CD14-positive monocyte (primary cell): Measurements from ENCODE around the gene PRKAR1A. TPM values are rescaled to one million over a fixed set of nuclear protein-coding genes. Genes with fewer than 3 reads are reported as not detected.

ENCODE experiments used
- DNase-seq, 3 donors: peaks; one replicate each; pipeline ENCODE4 v3.0.0-alpha.2; 2011 to 2022
- H2AFZ ChIP-seq: 2 replicates; pipeline ENCODE4 v1.6.0; 2012; ENCODE audit warnings: mild to moderate bottlenecking, low read depth, low read length, inconsistent platforms; ENCODE audit not compliant: insufficient read depth, poor library complexity, severe bottlenecking
- H3K27ac ChIP-seq, 2 donors: 1 replicate in 1 of 2; 2 replicates in 1 of 2; pipeline ENCODE4 v1.5.1; 2012 to 2013; ENCODE audit warnings: low read length in 2 of 2, control low read depth in 1 of 2, inconsistent platforms in 1 of 2, low read depth in 1 of 2, mild to moderate bottlenecking in 1 of 2
- H3K27me3 ChIP-seq, 2 donors: one replicate each; pipeline versions ENCODE4 v1.6.0 to v1.6.1; 2011 to 2013; ENCODE audit warnings: low read length in 2 of 2; ENCODE audit not compliant: control insufficient read depth in 2 of 2, insufficient read depth in 2 of 2
- H3K36me3 ChIP-seq, 2 donors: replicated peaks in 1 of 2; 1 replicate in 1 of 2; 2 replicates in 1 of 2; pipeline versions ENCODE4 v1.5.1 to v1.6.1; 2012 to 2013; ENCODE audit warnings: low read length in 2 of 2, control low read depth in 1 of 2, inconsistent platforms in 1 of 2, mild to moderate bottlenecking in 1 of 2; ENCODE audit not compliant: insufficient read depth in 2 of 2, control insufficient read depth in 1 of 2
- H3K4me1 ChIP-seq, 2 donors: 1 replicate in 1 of 2; 2 replicates in 1 of 2; pipeline versions ENCODE4 v1.5.1 to v1.6.1; 2012 to 2013; ENCODE audit warnings: low read length in 2 of 2, control low read depth in 1 of 2, inconsistent platforms in 1 of 2, mild to moderate bottlenecking in 1 of 2, moderate library complexity in 1 of 2; ENCODE audit not compliant: insufficient read depth in 2 of 2, control insufficient read depth in 1 of 2
- H3K4me2 ChIP-seq: replicated peaks from 2 replicates; pipeline ENCODE3; 2012; ENCODE audit warnings: low read length, moderate library complexity, mild to moderate bottlenecking; ENCODE audit not compliant: poor library complexity, severe bottlenecking; ENCODE audit errors: extremely low read depth
- H3K4me3 ChIP-seq, 3 experiments: fragments of 200-600 bp in 1 of 3; sonication (generic) in 1 of 3; replicated peaks in 1 of 3; 1 replicate in 2 of 3; 2 replicates in 1 of 3; pipeline ENCODE4 v1.5.1; 2011 to 2013; ENCODE audit warnings: low read length in 3 of 3, mild to moderate bottlenecking in 3 of 3, control low read depth in 2 of 3, low read depth in 2 of 3, inconsistent platforms in 1 of 3, moderate library complexity in 1 of 3
- H3K79me2 ChIP-seq: 2 replicates; pipeline ENCODE4 v1.6.0; 2012; ENCODE audit warnings: mild to moderate bottlenecking, control low read depth, inconsistent platforms, low read length, moderate library complexity; ENCODE audit not compliant: insufficient read depth
- H3K9ac ChIP-seq: 2 replicates; pipeline ENCODE4 v1.6.0; 2017; ENCODE audit warnings: low read length, mild to moderate bottlenecking; ENCODE audit not compliant: insufficient read depth, poor library complexity, severe bottlenecking
- H3K9me3 ChIP-seq, 2 donors: replicated peaks in 1 of 2; 1 replicate in 1 of 2; 2 replicates in 1 of 2; pipeline versions ENCODE4 v1.5.1 to v1.6.1; 2012 to 2013; ENCODE audit warnings: low read length in 2 of 2, control low read depth in 1 of 2; ENCODE audit not compliant: control insufficient read depth in 1 of 2, insufficient read depth in 1 of 2
- H4K20me1 ChIP-seq: 2 replicates; pipeline ENCODE4 v1.6.0; 2012; ENCODE audit warnings: mild to moderate bottlenecking, low read length, control low read depth, moderate library complexity; ENCODE audit not compliant: insufficient read depth
- H3K27ac Mint-ChIP-seq, 7 donors: one replicate each; pipeline ENCODE4 v1.8.0; 2020; ENCODE audit warnings: mild to moderate bottlenecking in 7 of 7, mixed read lengths in 7 of 7, moderate library complexity in 6 of 7, inconsistent platforms in 2 of 7
- H3K27me3 Mint-ChIP-seq, 3 donors: one replicate each; pipeline ENCODE4 v1.8.0; 2021 to 2022; ENCODE audit warnings: low read depth in 3 of 3, mild to moderate bottlenecking in 3 of 3, mixed read lengths in 3 of 3, moderate library complexity in 3 of 3, inconsistent platforms in 1 of 3
- H3K36me3 Mint-ChIP-seq, 2 donors: one replicate each; pipeline ENCODE4 v1.8.0; 2020; ENCODE audit warnings: mixed read lengths in 2 of 2, inconsistent platforms in 1 of 2, mild to moderate bottlenecking in 1 of 2
- H3K4me1 Mint-ChIP-seq: one replicate; pipeline ENCODE4 v1.8.0; 2020; ENCODE audit warnings: mild to moderate bottlenecking, mixed read lengths
- H3K4me3 Mint-ChIP-seq, 2 donors: one replicate each; pipeline ENCODE4 v1.8.0; 2020; ENCODE audit warnings: mild to moderate bottlenecking in 2 of 2, mixed read lengths in 2 of 2, moderate library complexity in 1 of 2
- H3K9me3 Mint-ChIP-seq, 7 donors: one replicate each; pipeline ENCODE4 v1.8.0; 2020 to 2022; ENCODE audit warnings: mixed read lengths in 7 of 7, mild to moderate bottlenecking in 6 of 7, moderate library complexity in 6 of 7, inconsistent platforms in 2 of 7
- CTCF ChIP-seq: fragments of 200-600 bp; IDR thresholded peaks from one replicate; pipeline ENCODE4 v1.8.0; 2022; ENCODE audit warnings: antibody characterized with exemption, mild to moderate bottlenecking
- WGBS: methylation state at CpG from one replicate; pipeline ENCODE4 v1.1.5; 2013; ENCODE audit warnings: missing lambda C conversion rate; ENCODE audit not compliant: insufficient coverage; 5-methylcytosine and 5-hydroxymethylcytosine counted together
- intact Hi-C, 2 donors: fragments of 100-400 bp; cut with micrococcal nuclease; formaldehyde crosslinking; loops; one replicate each; pipeline versions ENCODE4 v1.15.0 to v1.15.1; 2023
- polyA plus RNA-seq, 3 donors: library from polyadenylated mRNA; depleted of rRNA in 1 of 3; unstranded in 2 of 3; stranded (reverse) in 1 of 3; fragments of 300-500 nt in 2 of 3; fragments of >200 nt in 1 of 3; fragmentation: Illumina TruSeq in 2 of 3; gene quantifications; 1 replicate in 2 of 3; 2 replicates in 1 of 3; pipeline ENCODE4 v1.2.3, GENCODE V29; 2012 to 2021

The PRKAR1A gene
- polyA plus RNA-seq, 3 donors: 91.9 to 436 (median 300) TPM

GRCh38 chr17:68556551-68556950 lies 44.3 kb downstream of the PRKAR1A start:
- H3K9ac ChIP-seq: no peak overlapping the region
- TF ChIP-seq CTCF: no peak
- Mint-ChIP-seq H3K27me3 (peaks cover 0 to 4% (median 0%) of the 10 kb centered on the region in 3 donors), H3K9me3 (peaks cover 0 to 5% (median 3%) of the 10 kb centered on the region in 7 donors), H3K27ac (no peak overlapping the region), H3K4me3 (no peak overlapping the region), H3K36me3 (no peaks in the 10 kb centered on the region), H3K4me1 (no peaks in the 10 kb centered on the region)
- no peaks in the 10 kb centered on the region for H4K20me1 ChIP-seq
- DNase-seq: no peak
- H3K4me1 ChIP-seq: no peaks in the 10 kb centered on the region
- no peaks in the 10 kb centered on the region for H3K36me3 ChIP-seq
- intact Hi-C loops: no loop called here
- no peak overlapping the region for H2AFZ ChIP-seq
- WGBS: 98% methylated on average over 4 of the region's 4 CpGs
- H3K4me2 ChIP-seq: no peak overlapping the region
- H3K4me3 ChIP-seq: no peak overlapping the region
- H3K27me3 ChIP-seq: no peaks in the 10 kb centered on the region
- no peaks in the 10 kb centered on the region for H3K79me2 ChIP-seq
- no peak overlapping the region for H3K27ac ChIP-seq
- peaks cover 0 to 4% of the 10 kb centered on the region in 2 donors for H3K9me3 ChIP-seq

GRCh38 chr17:68559316-68559715 lies 47.1 kb downstream of the PRKAR1A start:
- TF ChIP-seq CTCF: no peak
- no CpG with 5 or more reads among the region's 1 CpG for WGBS
- no peaks in the 10 kb centered on the region for H3K4me1 ChIP-seq

More at GRCh38 chr17:68559316-68559715, 47.1 kb downstream of the PRKAR1A start:
- H3K4me3 Mint-ChIP-seq: no peak overlapping the region
- Histone ChIP-seq H3K9me3 (no peaks in the 10 kb centered on the region), H3K9ac (no peak overlapping the region), H3K27me3 (no peaks in the 10 kb centered on the region), H3K4me2 (no peak overlapping the region), H3K36me3 (no peaks in the 10 kb centered on the region), H3K79me2 (no peaks in the 10 kb centered on the region), H4K20me1 (no peaks in the 10 kb centered on the region), H3K4me3 (no peak overlapping the region), H3K27ac (no peak overlapping the region), H2AFZ (no peak overlapping the region)
- H3K9me3 Mint-ChIP-seq: peaks cover 0 to 3% (median 0%) of the 10 kb centered on the region in 7 donors
- no peak overlapping the region for H3K27ac Mint-ChIP-seq
- intact Hi-C loops: no loop called here
- H3K36me3 Mint-ChIP-seq: no peaks in the 10 kb centered on the region
- peaks cover 0 to 4% (median 4%) of the 10 kb centered on the region in 3 donors for H3K27me3 Mint-ChIP-seq
- H3K4me1 Mint-ChIP-seq: peaks cover 3% of the 10 kb centered on the region
- no peak for DNase-seq
